ENCODE measurements around the gene EEA1.
"Not testable (repeated sequence)": the region's sequence is repeated elsewhere in the genome, so short reads cannot be mapped to it uniquely, and the experiment has no call there.

Gene EEA1

GRCh38 chr12:92794356-92794755, 134.7 kb downstream of the EEA1 start:
- not testable (repeated sequence) for DNase-seq

DNA sequence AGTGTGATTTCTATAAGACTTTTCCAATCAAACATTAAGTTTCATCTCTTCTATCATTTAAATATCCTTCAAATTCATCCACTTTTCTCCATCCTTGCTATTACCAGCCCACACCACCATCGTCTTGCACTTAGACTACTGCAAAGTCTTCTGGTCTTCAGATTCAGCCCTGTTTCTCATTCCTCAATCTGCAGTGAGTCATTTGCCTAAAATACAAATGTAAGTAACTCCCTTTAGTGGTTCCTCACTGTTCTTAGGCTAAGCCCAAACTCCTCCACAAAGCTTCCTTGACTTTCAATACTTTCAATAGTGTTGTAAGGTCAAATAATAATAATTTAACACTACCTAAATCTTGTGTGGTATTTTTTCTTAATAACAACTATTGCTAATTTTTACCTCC, 143.1 kb downstream of the EEA1 start:
- no peak for DNase-seq

DNA sequence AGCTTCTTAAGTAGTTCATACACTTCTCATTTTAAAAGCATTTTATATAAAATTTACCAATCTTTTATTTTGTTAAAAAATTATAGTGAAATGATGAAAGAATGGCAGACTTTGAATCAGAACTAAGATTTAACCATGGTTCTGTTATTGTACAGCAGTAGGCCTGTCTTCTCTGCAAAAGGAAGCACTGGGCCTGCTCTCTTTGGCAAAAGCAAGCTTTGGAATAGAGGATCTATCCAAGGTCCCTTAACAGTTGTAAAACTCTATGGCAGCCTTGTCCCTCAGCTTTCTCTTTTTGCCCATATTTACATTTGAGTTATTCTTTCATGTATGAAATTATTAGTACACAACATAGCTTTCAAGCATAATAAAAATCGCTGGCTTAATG, 143.5 kb downstream of the EEA1 start:
- DNase-seq: no peak

DNA sequence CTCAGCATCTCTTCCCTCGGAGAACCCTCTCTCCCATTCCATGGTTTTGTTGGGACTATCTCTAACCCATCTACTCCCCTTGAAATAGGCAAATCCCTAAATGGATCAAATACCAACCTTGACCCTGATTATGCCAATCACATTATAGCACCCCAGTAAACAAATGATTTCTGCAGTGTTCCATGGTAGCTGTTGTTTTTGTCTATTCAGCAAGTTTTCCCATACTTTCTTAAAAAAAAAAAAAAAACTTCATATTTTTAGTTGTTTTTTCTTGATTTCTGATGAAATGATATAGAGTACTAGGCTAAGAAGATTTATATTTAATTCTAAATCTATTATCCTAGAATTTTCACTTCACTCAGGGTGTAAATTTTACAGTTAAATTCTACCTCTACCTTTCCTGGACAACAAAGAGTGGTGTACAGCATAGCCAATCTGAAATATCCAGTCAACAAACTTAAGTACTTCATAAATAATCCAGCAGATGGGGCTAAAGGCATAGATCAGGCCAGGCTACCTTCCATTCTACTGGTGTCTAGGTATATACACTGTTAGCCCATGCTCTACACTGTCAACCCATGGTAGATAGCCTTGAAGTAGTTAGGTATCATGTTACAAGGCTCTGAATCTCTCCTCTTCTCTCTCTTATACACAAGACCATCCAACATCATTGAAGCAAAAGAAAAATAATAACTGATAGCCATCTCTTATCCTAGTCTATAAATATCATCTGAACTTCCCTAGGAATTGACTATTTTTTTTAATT, 144.1 kb downstream of the EEA1 start:
- peak; percentile 79 for DNase-seq

GRCh38 chr12:92784356-92784755, 144.7 kb downstream of the EEA1 start:
- DNase-seq: no peak

DNA sequence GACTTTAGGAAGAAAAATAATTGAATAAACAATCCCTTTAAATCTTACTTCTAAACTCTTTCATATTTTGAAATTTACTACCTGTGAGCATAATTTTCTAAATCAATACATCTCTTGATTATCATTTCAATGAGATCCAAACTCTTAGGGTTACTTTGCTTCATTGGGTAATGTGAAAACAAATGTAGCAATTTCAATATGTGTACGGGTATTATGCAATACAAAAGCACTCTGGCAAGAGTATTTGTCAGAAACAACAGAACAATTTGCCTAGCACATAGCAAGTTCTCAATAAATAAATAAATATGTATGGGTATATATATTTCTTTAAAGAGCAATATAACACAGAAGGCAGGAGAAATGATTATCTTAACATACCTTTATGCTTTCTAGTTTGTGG, 149.2 kb downstream of the EEA1 start:
- no peak for DNase-seq

DNA sequence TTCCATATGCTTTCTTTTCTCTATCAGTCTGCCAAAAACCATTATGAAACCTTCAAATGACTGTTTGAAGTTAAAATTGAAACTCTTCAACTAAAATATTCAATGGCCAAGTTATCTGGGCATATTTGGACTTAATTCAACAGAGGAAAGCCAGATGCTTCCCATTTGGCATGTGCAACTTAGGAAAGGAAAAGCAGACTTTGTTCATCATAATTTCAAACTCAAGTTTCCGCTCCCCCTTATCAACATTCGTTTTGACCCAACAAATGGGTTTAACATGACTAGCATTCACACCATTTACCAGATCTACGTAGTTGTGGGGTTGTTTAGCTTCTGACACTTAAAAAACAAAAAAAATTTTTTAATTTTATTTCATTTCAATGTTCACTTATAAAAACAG, 150.6 kb downstream of the EEA1 start:
- no peak for DNase-seq

GRCh38 chr12:92775416-92775815, 153.7 kb downstream of the EEA1 start:
- no peak for DNase-seq

DNA sequence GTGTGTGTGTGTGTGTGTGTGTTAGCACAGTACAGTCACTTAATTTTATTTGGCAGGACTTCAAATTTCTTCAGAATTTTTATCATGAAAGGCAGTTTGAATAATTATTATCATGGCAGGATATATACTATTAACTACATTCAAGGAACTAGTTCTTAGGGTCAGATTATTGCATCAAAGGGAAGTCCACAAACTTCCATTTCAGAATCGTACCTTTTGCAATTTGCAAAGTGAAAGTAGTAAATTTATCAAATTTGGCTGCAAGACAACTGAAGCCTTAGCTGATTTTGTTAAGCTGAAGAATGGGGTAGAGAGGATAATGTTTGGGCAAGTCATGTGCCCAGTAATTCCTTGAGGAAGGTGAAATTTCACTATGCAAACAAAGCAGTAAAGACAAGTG, 158.1 kb downstream of the EEA1 start:
- DNase-seq: no peak

- DNase-seq: no peak
Observed at GRCh38 chr12:92769124-92769901, 159.8 kb downstream of the EEA1 start.

GRCh38 chr12:92765871-92766270, 163.2 kb downstream of the EEA1 start:
- no peak for DNase-seq

DNA sequence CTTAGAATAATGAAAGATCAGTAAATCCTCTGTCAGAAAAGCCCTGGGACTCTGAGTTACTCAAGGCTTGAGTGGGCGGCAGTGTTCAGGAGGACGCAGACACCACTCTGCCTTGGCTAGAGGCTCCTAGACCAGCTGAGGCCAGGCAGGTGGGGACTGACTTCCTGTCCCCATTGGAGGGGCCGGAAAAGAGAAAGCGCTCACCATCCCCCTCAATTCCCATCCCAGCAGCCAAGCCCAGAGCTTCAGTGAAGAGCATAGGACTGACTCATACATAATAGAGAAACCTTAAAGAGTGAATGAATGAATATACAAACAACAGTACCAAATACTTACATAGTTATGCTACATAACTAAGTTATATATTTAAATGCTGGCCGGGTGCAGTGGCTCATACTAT, 164.3 kb downstream of the EEA1 start:
- DNase-seq: no peak

DNA sequence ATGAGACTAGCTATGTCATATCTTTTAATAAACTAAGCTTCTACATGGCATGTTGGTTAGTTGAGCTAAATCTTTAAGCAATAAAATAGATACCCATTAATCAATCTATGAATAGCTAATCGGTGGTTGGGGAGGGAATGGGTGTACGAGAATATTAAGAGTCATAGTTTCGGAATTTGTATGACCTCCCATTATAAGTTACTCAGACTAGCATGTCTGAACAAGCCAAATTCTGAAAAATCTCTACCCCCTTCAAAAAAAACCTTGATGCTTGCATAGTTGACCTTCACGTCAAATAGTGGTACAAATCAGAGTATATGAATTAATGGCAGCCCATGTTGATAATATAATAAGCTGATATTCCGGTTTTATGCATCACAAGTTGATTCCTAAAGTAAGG, 166.3 kb downstream of the EEA1 start:
- DNase-seq: no peak

GRCh38 chr12:92759634-92760268, 169.3 kb downstream of the EEA1 start:
- DNase-seq: no peak

- no peak for DNase-seq
Observed at GRCh38 chr12:92757597-92758121, 171.4 kb downstream of the EEA1 start.

GRCh38 chr12:92756898-92757596, 172.0 kb downstream of the EEA1 start:
- DNase-seq: no peak

DNA sequence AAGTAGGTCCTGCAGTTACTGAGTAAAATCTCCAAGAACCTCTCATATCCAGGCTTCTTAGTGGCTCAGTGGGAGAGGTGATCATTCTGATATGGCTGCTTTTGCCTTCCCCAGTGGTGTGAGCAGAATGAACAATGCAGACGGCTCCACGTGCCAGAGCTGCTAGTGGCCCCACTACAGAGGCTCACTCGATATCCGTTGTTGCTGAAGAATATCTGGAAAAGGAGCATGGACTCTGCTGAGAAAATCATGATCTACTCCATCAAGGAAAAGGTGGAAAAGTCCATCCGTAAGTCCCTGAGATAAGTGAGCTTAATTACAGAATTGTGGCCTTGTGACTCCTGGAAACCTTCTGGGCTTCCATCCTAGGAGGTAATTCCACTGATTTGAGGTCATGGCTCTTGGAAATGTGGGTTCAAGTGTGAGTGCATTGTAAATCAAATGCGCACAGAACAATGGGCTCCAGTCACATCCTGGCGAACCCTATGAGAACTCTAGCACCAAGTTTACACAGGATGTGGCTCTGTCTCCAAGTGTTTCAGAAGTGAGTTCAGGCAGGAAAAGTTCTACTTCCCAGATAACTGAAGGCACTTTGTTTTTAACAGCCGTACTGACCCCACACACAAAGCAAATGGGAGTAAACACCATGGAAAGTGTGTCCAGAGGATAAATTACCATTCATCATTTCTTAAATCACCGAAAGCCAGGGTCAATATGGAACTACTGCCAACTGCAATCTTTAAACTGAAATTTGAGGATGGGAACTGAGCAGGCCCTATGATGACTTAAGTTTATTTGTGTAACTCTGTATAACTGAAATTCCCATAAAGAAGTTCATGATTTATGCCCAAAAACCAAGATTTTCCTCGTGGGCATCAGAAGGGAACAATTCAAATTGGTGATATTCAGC, 174.9 kb downstream of the EEA1 start:
- DNase-seq: no peak

- not testable (repeated sequence) for DNase-seq
Observed at GRCh38 chr12:92749691-92750090, 179.4 kb downstream of the EEA1 start.

GRCh38 chr12:92747151-92747550, 181.9 kb downstream of the EEA1 start:
- no peak for DNase-seq

DNA sequence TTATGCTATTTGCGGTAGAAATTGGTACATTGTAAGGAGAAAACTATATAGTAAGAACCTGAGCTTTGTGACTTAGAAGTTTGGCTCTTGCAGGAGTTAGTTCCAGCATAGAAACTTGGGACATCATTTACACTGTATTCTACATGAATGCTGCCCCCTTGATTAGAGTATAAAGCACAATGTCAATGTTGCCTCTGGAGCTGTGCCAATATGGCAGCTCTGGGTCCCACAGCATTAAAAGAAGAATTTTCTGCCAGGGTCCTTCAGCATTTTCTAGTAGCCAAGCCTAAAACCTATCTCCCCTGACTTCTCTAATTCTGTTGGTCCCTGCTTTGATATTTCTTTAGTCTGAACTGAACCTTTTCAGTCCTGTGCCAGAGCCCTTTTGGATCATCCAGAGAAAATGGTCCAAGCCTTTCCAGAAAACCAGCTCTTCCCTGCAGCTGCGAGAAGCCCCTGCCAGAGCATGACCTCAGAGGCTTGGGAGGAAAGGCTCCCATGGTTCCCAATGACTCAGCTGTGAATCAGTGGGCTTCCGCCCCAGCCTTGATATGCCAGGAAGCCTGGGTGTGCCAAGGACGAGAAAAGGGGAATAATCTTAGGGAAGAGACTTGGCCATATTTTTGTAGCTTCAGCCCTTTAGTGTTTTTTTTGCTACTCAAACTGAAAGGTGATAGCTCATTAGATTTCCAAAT, 183.1 kb downstream of the EEA1 start:
- no peak for DNase-seq

DNA sequence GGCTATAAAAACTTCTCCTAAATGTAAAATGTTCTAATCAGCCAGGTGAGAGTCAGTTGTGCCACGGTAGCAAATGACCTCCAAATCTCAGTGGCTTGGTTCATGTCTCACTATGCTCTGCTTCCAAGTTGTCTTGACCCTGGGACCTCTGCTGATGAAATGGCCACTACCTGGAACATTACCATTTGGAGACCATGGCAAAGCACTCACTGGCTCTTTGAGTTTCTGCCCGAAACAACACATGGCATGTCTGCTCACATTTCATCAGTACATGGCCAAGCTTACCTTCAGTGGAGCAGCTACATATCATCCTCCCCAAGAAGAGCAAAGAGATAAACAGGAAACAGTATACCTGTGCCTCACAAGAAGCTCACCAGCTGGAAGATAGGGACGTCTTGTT, 186.1 kb downstream of the EEA1 start:
- DNase-seq: no peak
